Vagina (tissue), 2 donors: ENCODE data around the gene PRPF19.

Experiments
- POLR2A ChIP-seq, 2 donors: fragments of 450-650 bp; IDR thresholded peaks; one replicate each; pipeline ENCODE4 v1.6.1; 2017; ENCODE audit warnings: antibody characterized with exemption in 2 of 2, mild to moderate bottlenecking in 2 of 2, moderate library complexity in 2 of 2
- POLR2AphosphoS5 ChIP-seq, 2 donors: sonication (generic); formaldehyde crosslinking; IDR thresholded peaks; one replicate each; pipeline ENCODE4 v1.9.0; 2017; ENCODE audit warnings: antibody characterized with exemption in 2 of 2, mild to moderate bottlenecking in 2 of 2, low read depth in 1 of 2; ENCODE audit not compliant: insufficient read depth in 1 of 2
- TF ChIP-seq, protein P1 (sequence below), 3 experiments: fragments of 450-650 bp in 2 of 3; fragments of 200-600 bp in 1 of 3; sonication (generic) in 1 of 3; IDR thresholded peaks; one replicate each; pipeline ENCODE4 v1.5.1; 2017 to 2019; ENCODE audit warnings: antibody characterized with exemption in 3 of 3, mild to moderate bottlenecking in 2 of 3, moderate library complexity in 2 of 3

DNA sequence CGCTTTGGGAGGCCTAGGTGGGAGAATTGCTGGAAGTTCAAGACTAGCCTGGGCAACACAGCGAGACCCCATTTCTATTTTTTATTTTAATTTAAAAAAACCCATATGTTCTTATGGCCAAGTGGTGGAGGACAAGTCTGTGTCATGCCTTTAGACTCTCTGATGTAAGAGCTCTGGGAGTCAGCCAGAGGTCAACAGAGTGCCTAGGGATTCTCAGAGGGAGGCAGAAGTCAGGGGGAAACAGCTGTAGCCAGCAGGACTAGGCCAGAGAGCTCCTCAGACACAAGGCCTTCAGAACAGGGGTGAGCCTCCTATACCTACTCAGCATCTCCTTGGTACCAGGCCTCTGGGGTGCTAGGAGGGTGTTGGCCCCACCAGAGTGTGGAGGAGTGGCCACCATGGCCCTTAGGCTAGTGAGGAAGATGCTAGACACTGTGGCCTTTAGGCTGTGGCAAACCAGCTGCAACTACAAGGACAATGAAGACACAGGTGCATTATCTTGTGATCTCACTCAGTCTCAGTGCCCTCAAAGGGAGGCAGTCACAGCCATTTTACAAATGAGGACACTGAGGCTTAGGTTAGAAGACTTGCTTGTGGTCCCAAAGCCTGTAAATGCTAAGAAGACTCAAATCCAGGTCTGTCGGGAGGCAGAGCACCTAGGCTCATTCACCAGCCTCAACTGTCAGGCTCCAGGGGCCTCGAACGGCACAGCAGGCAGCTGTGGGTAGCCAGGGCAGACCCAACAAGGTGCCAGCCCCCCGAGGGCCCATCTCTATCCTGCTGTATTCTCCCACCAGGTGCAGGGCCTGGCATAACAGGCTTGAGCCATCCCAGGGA is 34.0 kb downstream of the PRPF19 start:
- TF ChIP-seq, protein P1, sequence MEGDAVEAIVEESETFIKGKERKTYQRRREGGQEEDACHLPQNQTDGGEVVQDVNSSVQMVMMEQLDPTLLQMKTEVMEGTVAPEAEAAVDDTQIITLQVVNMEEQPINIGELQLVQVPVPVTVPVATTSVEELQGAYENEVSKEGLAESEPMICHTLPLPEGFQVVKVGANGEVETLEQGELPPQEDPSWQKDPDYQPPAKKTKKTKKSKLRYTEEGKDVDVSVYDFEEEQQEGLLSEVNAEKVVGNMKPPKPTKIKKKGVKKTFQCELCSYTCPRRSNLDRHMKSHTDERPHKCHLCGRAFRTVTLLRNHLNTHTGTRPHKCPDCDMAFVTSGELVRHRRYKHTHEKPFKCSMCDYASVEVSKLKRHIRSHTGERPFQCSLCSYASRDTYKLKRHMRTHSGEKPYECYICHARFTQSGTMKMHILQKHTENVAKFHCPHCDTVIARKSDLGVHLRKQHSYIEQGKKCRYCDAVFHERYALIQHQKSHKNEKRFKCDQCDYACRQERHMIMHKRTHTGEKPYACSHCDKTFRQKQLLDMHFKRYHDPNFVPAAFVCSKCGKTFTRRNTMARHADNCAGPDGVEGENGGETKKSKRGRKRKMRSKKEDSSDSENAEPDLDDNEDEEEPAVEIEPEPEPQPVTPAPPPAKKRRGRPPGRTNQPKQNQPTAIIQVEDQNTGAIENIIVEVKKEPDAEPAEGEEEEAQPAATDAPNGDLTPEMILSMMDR (IDR thresholded peaks at IDR 0.05), result no peak
- TF ChIP-seq POLR2AphosphoS5 (IDR thresholded peaks at IDR 0.05; ENCODE audit: insufficient read depth in 1 of 2, low read depth in 1 of 2) (no peak), POLR2A (IDR thresholded peaks at IDR 0.05) (no peak)
